ENCODE data around the gene FCRL2. TPM values are rescaled to one million over a fixed set of nuclear protein-coding genes. Genes with fewer than 3 reads are reported as not detected.

FCRL2 gene
- total RNA-seq, result not detected in 2 replicates

GRCh38 chr1:157776971-157777391 is at the start of gene FCRL2:
FCRL2 (minus strand) TSS chr1:157777132; CDS start chr1:157777073, 59 bp downstream.

GRCh38 chr1:157819896-157820295 is 43.0 kb upstream of the FCRL2 start, which contains the start of gene FCRL1:
FCRL1 (minus strand) TSS chr1:157820120; CDS start chr1:157820037, 83 bp downstream.

GRCh38 chr1:157700732-157701131 is 76.2 kb downstream of the FCRL2 start, which contains the start of gene FCRL3:
FCRL3 (minus strand) TSS chr1:157700769; CDS start chr1:157700489, 280 bp downstream.

Other genes starting within 250 kb of the FCRL2 start
- not detected in 2 replicates for gene FCRL5, start 224.6 kb downstream of the FCRL2 start, total RNA-seq
- not detected in 2 replicates for gene FCRL4, start 179.0 kb downstream of the FCRL2 start, total RNA-seq
- not detected in 2 replicates for gene FCRL3, start 76.4 kb downstream of the FCRL2 start, total RNA-seq
- gene FCRL1, start 43.0 kb upstream of the FCRL2 start, total RNA-seq, result not detected in 2 replicates
- gene CD5L, start 64.7 kb upstream of the FCRL2 start, total RNA-seq, result 0.06 TPM in 1 of 2 replicates, not detected in the other
- 14.1 and 33.3 TPM in 2 replicates for gene KIRREL1, start 216.5 kb upstream of the FCRL2 start, total RNA-seq